Thoracic aorta (tissue), 2 donors: Measurements from ENCODE around the gene DOCK4. TPM values are rescaled to one million over a fixed set of nuclear protein-coding genes. Genes with fewer than 3 reads are reported as not detected.

Experiments used
- ATAC-seq: fragments of 150-250 bp; one replicate; pipeline ENCODE4 v1.8.0; 2017; ENCODE audit warnings: low read depth; ENCODE audit not compliant: insufficient number of reproducible peaks, low FRiP score
- DNase-seq: peaks from one replicate; pipeline ENCODE4 v3.0.0-alpha.2; 2020; ENCODE audit warnings: low spot score
- H3K27ac ChIP-seq, 2 donors: fragments of 200-600 bp; sonication (generic); 1 replicate in 1 of 2; 2 replicates in 1 of 2; pipeline ENCODE4 v1.5.1; 2016; ENCODE audit warnings: mild to moderate bottlenecking in 2 of 2, moderate library complexity in 2 of 2
- H3K27me3 ChIP-seq: fragments of 200-600 bp; sonication (generic); replicated peaks from 2 replicates; pipeline ENCODE4 v1.6.0; 2016; ENCODE audit warnings: mild to moderate bottlenecking; ENCODE audit not compliant: insufficient read depth
- H3K36me3 ChIP-seq: fragments of 200-600 bp; sonication (generic); one replicate; pipeline ENCODE4 v1.5.1; 2016
- H3K4me1 ChIP-seq, 2 donors: fragments of 200-600 bp; sonication (generic); 1 replicate in 1 of 2; 2 replicates in 1 of 2; pipeline versions ENCODE4 v1.5.1 to v1.6.0; 2016; ENCODE audit warnings: low read depth in 2 of 2, mild to moderate bottlenecking in 1 of 2; ENCODE audit not compliant: control insufficient read depth in 1 of 2
- H3K4me3 ChIP-seq: fragments of 200-600 bp; sonication (generic); 2 replicates; pipeline ENCODE4 v1.5.1; 2016; ENCODE audit warnings: mild to moderate bottlenecking
- H3K9me3 ChIP-seq: fragments of 200-600 bp; sonication (generic); 2 replicates; pipeline ENCODE4 v1.5.1; 2016
- total RNA-seq, 2 donors: library from RNA; depleted of rRNA; stranded (reverse); fragments of >200 nt; gene quantifications; one replicate each; pipeline versions ENCODE4 v1.1.0 to v1.2.3, GENCODE V29; 2016
- TF ChIP-seq, protein P1 (sequence below): fragments of 200-600 bp; sonication (generic); IDR thresholded peaks from one replicate; pipeline ENCODE4 v1.5.1; 2019; ENCODE audit warnings: antibody characterized with exemption

DOCK4 gene
- total RNA-seq, 2 donors from 2014 or later, result 22.3 to 71.5 TPM

DNA sequence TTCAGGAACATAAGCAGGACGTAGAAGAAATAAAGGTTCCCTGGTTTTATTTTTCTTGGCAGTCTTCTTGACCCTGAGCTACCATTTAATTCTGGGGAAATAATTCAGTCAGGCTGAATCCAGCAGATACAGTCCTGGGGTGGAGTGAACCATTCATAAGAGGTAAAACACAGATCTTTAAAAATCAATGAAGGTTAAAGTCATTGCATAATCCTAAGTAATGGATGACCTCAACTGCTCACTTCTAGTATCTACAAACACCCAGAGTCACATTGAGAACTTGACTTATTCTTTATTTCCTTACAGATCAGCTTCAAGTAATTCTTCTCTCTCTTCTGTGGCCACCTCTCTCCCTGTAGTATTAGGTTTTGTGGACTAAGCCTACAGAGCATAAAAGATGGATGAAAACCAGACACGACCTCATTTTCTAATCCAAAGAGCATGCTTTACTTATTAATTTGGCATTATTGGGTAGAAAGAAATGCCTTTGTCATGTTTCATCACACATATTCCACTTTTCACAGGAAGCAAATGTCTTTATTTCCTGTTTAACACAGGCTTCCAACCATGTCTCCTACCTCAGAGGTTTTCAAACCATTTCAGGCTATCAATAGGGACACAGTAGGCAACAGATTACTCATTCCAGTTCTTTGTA, 461.6 kb downstream of the DOCK4 start:
- DNase-seq (no peak), ATAC-seq (no peak)
- Histone ChIP-seq H3K9me3 (no peaks in the 10 kb centered on the region), H3K36me3 (no peaks in the 10 kb centered on the region), H3K4me3 (no peak overlapping the region), H3K4me1 (peaks cover 0 to 12% of the 10 kb centered on the region in 2 donors), H3K27me3 (no peaks in the 10 kb centered on the region), H3K27ac (no peak overlapping the region)
- TF ChIP-seq, protein P1, sequence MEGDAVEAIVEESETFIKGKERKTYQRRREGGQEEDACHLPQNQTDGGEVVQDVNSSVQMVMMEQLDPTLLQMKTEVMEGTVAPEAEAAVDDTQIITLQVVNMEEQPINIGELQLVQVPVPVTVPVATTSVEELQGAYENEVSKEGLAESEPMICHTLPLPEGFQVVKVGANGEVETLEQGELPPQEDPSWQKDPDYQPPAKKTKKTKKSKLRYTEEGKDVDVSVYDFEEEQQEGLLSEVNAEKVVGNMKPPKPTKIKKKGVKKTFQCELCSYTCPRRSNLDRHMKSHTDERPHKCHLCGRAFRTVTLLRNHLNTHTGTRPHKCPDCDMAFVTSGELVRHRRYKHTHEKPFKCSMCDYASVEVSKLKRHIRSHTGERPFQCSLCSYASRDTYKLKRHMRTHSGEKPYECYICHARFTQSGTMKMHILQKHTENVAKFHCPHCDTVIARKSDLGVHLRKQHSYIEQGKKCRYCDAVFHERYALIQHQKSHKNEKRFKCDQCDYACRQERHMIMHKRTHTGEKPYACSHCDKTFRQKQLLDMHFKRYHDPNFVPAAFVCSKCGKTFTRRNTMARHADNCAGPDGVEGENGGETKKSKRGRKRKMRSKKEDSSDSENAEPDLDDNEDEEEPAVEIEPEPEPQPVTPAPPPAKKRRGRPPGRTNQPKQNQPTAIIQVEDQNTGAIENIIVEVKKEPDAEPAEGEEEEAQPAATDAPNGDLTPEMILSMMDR, result no peak

DNA sequence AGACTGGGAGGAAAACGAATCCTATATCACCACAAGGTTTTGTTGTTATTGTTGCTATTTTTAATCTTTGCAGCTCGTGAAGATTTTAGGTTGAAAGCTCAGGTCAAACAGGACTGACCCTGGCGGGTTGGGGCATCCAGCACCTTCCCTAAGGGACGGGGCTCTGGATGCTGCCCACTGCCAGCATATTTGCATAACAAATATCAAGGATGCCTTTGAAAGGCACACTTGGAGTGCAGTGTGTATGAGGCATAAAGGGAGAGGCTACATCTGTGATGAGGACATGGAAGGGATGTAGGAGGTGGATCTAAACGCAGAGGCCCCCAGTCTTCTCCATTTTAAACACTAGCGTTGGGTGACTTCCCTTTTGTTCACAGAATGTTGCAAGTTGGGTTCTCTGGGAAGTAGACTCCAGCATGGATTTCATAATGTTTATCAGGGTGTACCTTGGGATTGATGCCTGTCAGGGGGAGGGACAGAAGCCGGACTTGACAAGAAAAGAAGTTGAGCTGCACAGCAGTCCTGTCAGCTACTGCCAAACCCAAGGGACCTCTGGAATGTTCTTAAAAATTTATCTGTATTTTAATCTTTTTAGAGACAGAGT, 462.9 kb downstream of the DOCK4 start:
- TF ChIP-seq, protein P1, result no peak
- no peak overlapping the region for H3K27ac ChIP-seq
- H3K4me3 ChIP-seq, result no peak overlapping the region
- peaks cover 0 to 12% of the 10 kb centered on the region in 2 donors for H3K4me1 ChIP-seq
- no peaks in the 10 kb centered on the region for H3K36me3 ChIP-seq
- H3K9me3 ChIP-seq, result no peaks in the 10 kb centered on the region
- no peaks in the 10 kb centered on the region for H3K27me3 ChIP-seq
- DNase-seq (no peak), ATAC-seq (no peak)

DNA sequence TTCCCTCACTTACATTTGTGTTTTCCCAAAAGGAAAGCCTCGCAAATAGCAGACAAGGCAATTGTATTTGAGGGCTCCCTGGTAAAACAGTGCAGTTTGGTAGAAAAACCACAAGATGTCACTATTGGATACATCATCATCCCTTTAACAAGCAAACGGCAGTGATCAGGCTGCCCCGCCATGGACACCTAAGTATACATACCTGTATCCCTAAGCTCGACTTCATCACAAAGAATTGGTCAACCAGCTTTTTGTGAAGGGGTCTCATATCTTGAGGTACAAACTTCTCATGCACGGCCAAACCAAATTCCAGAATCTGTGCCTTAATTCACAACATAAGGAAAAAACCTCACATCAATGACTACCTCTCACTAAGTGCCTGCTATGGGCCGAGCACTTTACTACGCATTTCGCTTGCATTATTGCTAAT, 464.4 kb downstream of the DOCK4 start:
- Histone ChIP-seq H3K36me3 (peaks cover 2% of the 10 kb centered on the region), H3K4me1 (peaks cover 0 to 12% of the 10 kb centered on the region in 2 donors), H3K4me3 (no peak overlapping the region), H3K27me3 (no peaks in the 10 kb centered on the region), H3K27ac (no peak overlapping the region), H3K9me3 (no peaks in the 10 kb centered on the region)
- DNase-seq, result no peak
- TF ChIP-seq, protein P1, result peak; percentile 58
- ATAC-seq, result no peak

DNA sequence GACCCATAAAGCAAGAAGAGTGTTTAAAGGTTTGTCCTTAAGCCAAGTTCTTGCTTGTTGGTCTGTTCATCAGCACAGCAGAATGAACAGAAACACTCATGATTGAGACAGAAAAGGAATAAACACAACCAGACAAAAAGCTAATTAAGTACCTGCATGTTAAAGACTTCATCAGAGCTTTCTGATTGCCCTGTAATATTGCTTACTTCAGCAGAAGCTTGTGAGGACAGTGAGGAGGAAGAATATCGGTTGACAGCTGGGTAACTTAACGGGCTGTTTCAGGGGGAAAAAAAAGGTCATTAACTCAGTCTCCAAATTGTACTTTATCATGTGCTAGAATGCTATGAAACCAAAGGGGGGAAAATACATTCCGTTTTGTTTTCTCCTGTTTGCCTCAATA, 465.3 kb downstream of the DOCK4 start:
- TF ChIP-seq, protein P1, result no peak
- no peaks in the 10 kb centered on the region for H3K9me3 ChIP-seq

DNA sequence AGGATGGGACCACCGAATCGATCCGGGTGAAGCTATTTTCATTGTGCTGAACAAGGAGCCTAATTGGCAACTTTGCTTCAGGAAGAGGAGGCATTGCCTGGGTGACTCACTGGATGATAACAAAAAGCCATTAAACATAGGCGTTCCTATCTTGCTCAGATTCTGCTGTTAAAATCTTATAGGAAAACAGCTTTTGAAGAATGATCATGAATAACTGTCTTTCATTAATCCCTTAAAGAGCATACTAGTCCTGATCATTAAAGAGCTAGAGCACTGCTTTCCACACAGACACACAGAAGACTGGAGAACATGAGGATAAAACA, 469.7 kb downstream of the DOCK4 start:
- H3K36me3 ChIP-seq, result peaks cover 8% of the 10 kb centered on the region
- no peak for ATAC-seq
- H3K9me3 ChIP-seq, result no peaks in the 10 kb centered on the region
- TF ChIP-seq, protein P1, result no peak
- H3K4me1 ChIP-seq, result peaks cover 0 to 8% of the 10 kb centered on the region in 2 donors
- no peak overlapping the region for H3K4me3 ChIP-seq
- no peak for DNase-seq
- no peaks in the 10 kb centered on the region for H3K27me3 ChIP-seq
- H3K27ac ChIP-seq, result no peak overlapping the region

More for the DNA sequence above, 465.3 kb downstream of the DOCK4 start:
- Histone ChIP-seq H3K36me3 (peaks cover 2% of the 10 kb centered on the region), H3K27me3 (no peaks in the 10 kb centered on the region), H3K4me1 (peaks cover 0 to 12% of the 10 kb centered on the region in 2 donors), H3K4me3 (no peak overlapping the region), H3K27ac (no peak overlapping the region)
- ATAC-seq (no peak), DNase-seq (no peak)
